GM21786 (cell line): Measurements from ENCODE around the gene KRT17.

Source experiments
- ATAC-seq: cut with Tn5 transposase; IDR thresholded peaks from one replicate; pipeline ENCODE4 v1.9.1; 2021; ENCODE audit not compliant: unreplicated experiment

Gene KRT17

DNA sequence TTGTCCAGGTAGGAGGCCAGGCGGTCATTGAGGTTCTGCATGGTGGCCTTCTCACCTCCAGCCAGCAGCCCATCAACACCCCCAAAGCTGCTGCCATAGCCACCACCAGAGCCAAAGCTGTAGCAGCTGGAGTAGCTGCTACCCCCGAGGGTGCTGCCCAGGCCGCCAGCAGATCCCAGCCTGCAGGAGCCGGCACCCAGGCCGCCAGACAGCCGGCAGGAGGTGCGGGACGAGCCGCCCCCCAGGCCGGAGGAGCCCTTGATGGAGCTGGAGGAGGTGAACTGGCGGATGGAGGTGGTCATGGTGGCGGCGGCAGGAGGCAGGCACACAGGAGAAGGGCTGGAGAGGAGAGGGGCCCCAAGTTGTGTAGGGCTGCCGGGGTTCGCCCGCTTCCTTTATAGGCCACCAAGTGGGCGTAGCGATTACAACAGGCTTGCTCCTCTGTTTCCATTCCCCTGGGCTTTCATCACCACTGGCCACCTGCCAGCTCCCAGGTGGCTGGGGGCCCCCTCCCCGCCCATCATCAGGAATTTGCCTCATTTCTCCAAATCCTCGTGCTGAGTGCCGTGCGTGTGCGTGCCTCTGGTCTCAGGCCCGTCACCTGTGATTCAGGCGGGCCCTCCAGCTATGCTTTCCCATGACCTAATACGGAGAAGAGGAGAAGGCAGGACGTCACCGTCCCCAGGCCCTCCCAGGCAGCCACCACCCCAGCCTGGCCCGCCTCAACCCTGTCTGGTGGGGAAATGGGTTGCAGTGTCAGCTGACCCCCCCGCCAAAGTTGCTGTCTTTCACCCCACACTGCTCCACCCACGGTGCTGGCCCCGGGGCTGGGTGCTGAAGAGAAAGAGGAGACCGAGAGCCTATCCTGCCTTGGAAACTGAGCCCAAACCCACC lies at the start of gene KRT17:
KRT17 (minus strand) TSS at position 368 of the 894 bp plus-strand sequence; CDS start at position 302, 66 bp downstream.
- ATAC-seq, result no peak

DNA sequence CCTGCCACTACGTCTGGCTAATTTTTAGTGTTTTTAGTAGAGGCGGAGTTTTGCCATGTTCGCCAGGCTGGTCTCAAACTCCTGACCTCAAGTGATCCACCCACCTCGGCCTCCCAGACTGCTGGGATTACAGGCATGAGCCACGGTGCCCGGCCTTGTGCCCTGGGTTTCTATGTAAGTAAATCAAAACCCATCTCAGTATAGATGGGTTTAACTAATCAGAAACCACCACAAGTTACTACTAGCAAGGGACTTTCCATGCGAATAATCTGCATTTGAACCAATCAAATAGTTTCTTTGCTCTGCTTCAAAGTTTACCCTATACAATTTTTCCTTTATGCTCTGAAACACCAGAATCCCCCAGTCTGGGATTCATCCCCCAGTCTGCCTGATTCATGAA lies 47.8 kb upstream of the KRT17 start:
- ATAC-seq, result no peak

DNA sequence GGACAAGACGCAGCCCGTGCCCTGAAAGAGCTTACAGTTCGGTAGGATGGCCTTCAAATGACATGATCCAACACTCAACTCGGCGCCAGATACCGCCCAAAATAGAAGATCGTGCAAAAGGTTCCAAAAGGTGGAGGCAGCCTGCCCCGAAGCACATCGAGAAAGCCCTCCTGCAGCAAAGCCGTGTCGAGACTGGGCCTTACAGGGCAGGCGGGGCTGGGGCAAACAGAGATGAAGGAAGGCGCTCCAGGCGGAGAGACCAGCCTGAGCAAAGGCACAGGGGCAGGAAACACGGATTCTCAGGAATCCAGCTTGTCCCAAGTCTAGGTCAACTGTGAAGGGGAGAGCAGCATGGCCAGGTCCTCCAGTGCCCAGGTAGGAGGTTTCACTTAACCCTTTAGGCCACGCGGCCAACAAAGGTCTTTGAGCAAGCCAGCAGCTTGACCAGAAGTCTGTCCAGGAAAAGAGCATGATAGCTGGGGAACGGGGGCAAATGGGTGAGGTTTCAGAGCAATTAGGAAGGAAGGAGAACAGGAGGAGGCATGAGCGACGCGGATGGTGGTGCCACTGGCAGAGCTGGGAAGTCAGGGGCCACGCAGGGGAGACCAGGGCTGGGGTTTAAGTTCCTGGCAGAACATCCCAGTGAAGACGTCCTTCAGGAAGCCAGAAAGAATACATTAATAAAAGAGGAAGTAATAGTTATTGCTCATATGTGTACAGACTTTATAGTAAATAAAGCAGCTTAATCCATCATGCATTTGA lies 43.1 kb upstream of the KRT17 start:
- ATAC-seq, result no peak

DNA sequence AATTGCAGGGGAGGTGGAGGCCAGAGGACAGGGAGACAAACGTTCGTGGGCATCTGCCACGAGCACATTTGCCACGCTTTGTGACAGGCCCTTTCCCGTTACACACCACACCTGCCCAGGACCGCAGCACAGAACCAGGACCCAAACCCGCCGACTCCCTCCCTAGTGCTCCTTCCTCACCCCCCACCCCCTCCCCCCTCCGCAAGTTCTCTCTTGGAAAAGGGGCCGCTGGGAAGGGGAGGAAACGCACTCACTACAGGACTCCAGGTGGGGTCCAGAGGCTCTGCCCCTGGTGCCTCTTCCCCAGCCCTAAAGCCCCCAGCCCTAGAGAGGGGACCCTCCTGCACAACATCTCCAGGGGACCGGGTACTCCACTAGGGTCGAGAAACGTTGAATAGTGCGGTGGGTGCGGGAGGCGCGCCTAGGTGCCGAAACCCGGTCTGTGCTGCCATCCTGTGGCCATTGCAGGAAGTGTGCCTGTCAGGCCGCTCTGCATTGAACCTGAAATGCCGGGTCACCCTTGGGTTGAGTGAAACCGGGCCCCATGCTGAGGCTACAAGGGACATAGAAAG lies 42.4 kb upstream of the KRT17 start:
- ATAC-seq, result peak; percentile 38

DNA sequence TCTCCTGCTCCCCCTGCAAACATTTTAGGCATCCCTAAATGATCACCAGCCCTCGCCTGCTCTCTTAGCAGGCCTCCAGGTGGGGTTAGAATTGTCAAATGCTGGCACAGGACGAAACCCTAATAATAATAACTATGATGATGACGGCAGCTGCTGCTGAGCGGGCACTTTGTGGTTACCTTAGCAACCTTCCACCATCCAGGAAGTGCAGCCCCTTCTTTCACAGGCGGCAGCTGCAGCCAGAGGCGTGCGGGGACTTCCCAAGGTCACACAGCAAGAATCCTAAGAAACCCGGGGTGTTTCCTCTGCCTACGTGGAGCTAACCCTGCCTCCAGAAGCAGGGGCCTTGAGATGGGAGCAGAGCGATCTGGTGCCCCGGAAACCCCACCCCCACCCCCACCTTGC lies 41.9 kb upstream of the KRT17 start:
- peak; percentile 32 for ATAC-seq

DNA sequence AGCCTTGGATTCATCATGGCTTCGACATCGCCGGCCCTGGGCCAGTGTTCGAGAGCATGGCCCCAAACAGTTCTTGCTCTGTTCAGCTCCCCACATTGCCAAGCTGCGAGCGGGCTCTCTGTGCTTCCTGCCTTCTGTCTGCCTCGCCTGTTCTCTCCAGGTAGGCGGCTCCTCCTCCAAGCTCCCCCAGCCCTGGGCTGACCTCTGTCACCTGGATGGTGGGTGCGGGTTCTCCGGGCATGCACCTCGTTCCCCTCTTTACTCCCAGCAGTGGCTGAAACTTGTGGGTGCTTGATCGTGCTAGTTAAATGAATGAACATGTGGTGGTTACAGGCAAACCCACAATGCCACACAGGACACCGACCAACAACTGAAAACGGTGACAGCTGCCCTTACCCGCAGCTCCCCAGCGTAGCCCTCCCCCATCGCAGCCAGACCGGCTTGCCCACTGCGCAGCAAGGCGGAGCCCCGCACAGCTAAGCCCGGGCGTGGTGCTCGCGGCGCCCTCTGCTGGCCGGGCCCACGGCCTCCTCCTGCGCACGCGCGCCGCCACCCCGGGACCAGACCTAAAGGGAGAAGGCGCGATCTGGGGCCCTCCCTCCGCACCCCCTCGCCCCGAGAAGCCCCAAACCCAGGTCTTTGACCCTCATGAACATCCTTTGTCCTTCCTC lies 41.3 kb upstream of the KRT17 start:
- ATAC-seq, result peak; percentile 56

DNA sequence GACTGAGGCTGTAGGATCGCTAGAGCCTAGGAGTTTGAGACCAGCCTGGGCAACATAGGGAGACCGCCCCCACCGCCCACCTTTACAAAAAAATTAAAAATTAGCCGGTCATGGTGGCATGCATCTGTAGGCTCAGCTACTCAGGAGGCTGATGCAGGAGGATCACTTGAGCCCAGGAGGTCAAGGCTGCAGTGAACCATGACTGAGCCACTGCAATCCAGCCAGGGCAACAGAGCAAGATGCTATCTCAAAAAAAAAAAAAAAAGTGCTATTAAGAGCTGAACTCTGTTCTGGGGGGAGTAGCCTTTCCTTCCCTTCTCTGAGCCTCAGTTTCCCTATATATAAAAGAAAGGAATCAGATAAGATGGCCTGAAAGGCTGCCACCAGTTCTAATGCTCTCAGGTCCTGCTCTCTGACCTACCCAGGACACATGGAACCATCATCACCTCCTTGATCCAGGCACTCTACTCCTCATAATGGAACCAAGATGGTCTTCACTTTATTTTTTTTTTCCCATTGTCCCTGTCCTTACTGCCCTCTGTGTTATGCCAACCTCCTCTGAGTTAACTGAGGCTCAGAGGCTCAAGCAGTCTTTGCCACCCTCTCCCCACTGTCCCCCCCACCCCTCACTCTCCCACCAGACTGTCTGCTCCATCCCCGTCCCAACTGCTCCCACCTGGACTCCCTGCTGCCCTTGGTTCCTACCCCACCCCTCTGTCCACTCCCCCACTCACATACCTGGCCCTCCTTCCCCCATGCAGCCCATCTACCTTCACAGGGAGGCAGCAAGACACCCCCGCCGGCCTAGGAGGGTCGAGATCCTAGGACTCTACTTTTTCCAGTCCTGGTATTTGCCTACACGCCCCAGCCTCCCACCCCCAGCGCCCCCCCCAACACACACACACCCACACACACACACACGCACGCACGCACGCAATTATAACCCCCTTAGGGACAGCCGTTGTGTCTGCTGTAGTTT lies 40.5 kb upstream of the KRT17 start:
- no peak for ATAC-seq

DNA sequence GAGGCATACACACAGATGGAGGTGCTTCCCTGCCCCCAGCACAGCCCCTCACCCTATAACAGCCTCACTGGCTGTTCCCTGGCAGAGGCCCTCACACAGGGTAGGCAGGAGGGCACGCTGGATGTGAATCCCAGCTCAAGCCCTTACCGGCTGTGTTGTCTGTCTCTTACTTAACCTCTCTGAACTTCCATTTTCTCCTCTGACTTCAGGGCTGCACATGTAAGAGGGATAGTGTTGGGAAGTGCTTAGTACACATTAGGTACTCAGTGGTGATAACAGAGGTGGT lies 39.7 kb upstream of the KRT17 start:
- no peak for ATAC-seq

DNA sequence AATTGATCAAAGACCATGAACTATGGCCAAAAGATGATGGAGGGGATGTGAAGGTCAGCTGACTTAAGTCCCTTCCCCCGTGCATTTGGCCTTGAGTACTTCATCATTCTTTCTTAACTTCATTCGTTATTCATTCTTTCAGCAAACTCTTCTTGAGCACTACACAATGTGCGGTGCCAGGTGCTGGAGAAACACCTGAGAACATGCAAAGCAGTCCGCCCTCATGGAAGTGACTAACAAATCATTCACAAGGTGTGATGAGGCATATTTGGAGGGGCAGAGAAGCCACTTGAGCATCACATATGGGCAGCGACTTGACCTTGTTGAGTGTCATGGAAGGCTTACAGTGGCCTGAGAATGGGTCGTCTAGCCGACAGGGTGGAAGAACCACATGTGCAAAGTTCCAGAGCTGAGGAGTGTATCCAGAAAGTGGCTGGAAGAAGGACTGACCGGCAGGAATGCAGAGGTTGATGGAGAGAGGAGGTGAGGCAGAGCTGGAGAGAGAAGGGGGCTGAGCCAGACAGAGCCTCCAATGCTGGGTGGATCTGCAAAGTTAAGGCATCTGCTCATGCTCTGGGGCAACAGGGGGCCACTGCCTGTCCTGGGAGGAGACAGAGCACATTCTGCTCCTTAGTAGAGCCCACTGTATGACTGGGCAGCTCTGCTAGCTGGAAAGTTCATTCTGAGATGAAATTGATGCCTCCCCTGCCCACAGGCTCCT lies 39.2 kb upstream of the KRT17 start:
- ATAC-seq, result no peak

DNA sequence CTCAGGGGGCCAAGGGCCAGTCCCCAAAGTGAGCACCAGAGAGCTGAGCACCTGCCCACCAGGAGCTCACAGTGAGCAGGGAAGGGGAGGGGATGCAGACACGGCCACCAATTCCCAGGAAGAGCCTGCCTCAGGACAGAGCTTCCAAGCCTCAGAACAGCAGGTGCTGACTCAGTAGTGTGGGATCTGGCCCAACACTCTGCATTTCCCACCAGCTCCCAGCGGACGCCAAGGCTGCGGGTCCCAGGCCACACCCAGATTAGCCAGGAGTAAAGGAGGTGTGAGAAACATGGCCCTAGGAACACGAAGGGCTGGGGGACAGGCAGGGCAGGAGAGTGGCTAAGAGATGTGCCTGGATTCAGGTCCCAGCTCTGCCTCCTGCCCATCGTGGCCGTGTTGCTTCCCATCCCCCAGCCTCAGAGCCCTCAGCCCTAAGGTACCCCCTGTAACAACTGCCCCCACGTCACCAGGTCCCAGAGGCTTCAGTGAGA lies 35.9 kb upstream of the KRT17 start:
- no peak for ATAC-seq

DNA sequence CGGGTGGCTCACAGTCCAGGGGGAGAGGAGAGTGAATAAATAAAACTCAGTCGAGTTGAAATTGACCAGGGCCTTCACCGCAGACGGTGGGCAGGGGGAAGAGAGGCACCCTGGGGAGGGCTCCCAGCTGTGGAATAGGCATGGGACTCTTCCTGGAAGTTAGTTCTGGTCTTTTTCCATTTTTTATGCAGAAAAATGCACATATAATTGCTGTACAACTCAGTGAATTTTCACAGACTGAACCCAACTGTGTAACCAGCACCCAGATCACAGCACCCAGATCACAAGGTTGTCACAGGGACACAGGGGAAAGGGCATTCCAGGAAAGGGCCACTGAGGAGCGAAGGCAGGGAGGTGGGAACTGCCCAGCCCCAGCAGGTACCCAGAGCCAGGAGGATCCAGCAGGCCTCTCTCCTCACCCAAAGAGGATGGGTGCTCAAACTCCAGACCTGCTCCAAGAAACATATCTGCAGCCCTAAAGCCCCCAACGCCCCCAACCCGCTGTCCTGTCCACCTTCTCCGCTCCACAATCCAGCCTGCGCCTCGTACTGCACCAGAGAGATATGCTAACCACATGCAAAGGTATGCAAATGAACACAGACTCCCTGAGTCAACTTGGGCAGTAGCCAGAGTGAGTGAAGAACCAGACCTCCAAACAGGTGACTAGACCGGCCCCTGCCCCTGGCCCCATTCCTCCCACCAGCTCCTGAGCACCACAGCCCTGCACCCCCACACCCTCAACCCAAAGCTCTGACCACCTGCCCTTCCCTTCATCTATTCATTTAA lies 35.2 kb upstream of the KRT17 start:
- no peak for ATAC-seq

DNA sequence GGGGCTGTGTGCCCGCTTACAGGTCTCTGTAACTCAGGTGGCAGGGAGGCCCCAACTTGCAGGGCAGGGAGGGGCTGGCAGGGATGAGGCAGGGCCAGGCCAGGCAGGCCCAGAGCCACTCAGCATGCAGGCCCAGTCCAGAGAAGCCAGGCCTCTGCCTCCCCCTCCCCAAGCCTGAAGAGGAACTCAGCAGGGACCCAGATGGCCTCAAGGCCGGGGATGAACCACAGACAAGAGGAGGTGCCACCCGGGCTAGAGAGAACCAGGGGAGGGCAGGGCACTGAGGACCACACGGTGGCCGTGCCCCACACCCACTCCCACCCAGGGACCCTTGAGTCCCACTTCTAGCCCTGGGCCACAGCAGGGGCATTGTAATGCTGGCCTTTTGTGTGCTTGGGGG lies 34.5 kb upstream of the KRT17 start:
- no peak for ATAC-seq

DNA sequence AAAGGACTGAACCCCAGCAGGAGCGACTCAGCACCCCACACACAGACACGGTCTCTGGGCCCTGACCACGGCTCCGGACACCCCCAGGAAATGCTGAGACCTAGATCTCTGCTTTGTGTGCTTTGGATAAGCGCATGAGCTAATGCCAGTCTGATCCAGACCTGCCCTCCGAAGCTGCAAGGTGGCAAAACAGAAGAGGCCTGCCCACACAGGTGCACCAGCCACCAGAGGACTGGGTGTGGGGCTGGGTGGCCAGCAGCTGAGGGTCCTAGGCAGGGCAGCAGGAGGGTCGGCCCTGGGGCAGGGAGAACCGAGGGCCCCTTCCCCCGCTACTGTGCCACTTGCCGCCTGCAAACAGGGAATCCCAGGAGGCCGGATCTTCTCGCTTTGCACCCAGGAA lies 33.6 kb upstream of the KRT17 start:
- ATAC-seq, result no peak

DNA sequence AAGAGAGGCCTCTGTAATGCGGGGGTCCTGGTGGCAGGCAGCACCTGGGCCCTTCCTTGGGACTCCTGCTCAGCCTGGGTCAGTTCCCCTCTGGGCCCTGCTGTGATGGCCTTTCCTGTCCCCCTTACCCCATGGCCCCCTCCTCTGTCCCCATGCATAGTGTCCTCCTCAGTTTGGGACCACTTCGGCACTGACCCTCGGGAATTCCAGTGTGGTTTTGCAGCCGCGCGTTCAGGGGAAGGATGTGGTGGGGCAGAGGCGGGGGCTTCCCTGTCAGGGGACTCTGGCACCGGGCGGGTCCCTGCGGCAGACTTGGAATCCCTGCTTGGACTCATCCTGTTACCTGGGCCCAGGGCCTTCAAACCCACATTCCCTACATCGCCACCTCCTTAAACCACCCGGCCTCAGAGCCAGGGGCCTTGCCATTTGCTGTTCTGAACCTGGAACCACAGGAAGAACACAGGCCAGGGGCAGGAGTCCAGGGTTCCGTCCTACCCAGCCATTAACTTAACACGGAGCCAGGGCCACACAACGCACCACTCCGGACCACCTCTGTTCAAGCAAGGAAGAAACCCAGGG lies 32.9 kb upstream of the KRT17 start:
- no peak for ATAC-seq

DNA sequence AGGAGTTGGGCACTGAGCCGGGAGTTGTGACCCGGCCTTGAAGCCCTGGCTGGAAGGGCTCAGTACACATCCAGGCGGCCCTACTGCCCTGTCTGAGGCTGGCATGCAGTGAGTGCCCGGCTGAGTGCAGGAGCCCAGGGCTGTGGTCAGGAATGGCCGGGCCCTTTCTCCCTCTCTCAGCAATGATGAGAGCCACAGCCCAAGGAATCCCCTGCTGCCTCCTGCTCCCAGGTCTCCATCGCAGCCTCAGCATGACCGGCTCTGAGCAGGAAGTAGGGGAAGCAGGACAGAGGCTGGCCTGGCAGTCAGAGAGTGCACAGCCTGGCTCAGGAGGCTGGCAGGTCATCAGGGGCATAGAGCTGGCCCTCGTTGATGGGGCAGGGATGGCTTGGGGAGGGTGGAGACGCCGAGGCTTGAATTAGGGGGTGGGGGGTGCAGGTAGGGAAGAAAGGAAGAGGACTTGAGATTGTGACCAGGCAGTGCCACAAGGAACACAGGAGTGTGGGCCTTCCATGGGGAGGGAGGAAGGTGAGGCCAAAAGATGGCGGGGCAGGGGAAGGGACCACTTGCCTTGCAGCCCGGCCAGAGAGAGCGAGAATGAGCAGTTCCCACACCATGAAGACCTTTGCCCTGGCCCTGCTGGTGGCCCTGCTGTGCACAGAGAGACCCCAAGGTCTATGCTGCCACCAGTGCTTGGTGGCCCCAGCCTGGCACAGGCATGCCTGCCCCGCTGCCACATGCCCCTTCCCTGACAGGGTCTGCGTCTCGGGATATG lies 32.1 kb upstream of the KRT17 start:
- ATAC-seq, result no peak

DNA sequence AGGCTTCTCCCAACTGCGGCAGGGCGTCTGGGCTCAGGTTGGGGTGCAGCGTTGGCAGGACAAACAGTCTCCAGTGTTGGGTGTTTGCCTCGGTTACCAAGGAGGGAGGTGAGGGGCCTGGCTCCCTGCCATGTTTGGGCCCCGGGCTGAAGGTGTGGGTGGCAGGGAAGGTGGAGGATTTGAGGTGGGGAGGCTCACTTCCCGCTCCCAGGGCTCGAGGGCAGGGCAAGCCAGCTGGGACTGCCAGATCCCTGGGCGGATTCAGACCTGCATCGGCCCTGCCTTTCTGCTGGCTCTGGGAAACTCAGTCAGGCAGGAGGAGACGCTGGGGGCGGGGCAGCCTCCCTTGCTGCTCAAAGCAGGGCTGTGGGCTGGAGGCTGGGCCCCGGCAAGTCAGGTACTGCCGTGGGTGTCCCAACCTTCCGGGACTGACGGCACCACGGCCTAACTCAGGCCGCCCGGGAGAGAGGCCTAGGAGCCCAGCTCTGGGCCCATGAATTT lies 31.3 kb upstream of the KRT17 start:
- ATAC-seq, result no peak
